Measurements from ENCODE around the gene PAAF1. TPM values are rescaled to one million over a fixed set of nuclear protein-coding genes. Genes with fewer than 3 reads are reported as not detected.

PAAF1 gene
- total and polyA plus RNA-seq, 2 of the 13 experiments (the other 11 are each of a cell fraction or from before 2014, with no cell fraction given) = 13.5 to 28.8 TPM

DNA sequence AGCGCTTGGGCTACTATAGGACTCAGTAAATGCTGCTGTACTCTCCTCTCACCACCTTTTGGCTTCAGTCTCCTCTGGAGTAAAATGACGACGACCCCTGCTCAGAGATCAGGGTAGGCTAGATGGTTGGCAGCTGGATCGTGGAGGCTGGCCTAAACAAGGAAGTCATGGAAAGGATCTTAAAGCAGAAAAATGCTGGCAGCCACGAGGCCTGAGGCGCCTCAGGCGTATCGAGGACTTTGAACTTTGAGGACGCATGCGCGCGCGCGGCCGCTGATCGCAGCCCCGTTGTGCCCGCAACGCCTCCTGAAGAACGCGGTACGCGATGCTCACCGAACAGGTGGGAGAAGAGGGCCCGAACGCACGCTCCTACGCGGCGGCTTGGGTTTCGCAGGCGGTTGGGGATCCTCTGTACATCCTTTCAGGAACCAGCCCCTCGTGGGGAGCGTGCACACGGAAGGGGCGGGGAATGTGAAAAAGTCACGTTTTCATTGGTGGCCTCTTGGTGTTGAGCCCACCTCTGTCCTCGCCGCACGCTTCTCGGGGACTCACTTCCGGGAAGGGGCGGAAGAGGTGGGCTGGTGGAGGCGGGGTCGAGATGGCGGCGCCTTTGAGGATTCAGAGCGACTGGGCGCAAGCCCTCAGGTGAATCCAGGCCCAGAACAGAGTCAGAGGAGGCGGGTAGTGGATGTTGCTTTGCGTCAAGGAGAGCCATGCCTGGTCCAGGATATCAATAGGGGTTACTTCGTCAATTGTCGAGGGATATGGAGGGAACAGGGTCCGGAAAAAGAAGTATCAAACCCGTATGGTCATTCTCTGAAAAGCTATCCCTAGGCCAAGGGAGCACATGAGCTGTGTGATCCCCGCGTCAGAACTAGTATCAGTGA lies at the start of gene PAAF1, which contains the start of gene COA4 (continued):
- TF ChIP-seq HES4 (CRISPR knock-in tag; IDR thresholded peaks at IDR 0.05; ENCODE audit: borderline replicate concordance) (no peak), ZNF326 (CRISPR knock-in tag; IDR thresholded peaks at IDR 0.05; ENCODE audit: borderline replicate concordance) (no peak), ZNF180 (CRISPR knock-in tag; IDR thresholded peaks at IDR 0.05; ENCODE audit: borderline replicate concordance, low read depth) (no peak; the same call in 1 of the 2 replicates), FOXM1 (CRISPR knock-in tag; IDR thresholded peaks at IDR 0.05) (no peak), RNF2 (conservative IDR thresholded peaks at IDR 0.05; ENCODE audit: low read depth) (peak; percentile 77; the same call in 1 of the 2 replicates), JUNB (CRISPR knock-in tag; IDR thresholded peaks at IDR 0.05; ENCODE audit: borderline replicate concordance) (no peak), RORA (CRISPR knock-in tag; IDR thresholded peaks at IDR 0.05) (no peak), ZNF430 (CRISPR knock-in tag; IDR thresholded peaks at IDR 0.05) (no peak; the same call in 1 of the 2 replicates), ERF (CRISPR knock-in tag; IDR thresholded peaks at IDR 0.05) (peak; percentile 70; the same call in 1 of the 2 replicates), BRD4 (CRISPR knock-in tag; IDR thresholded peaks at IDR 0.05) (peak; percentile 70; the same call in 1 of the 2 replicates), ZNF12 (CRISPR knock-in tag; IDR thresholded peaks at IDR 0.05) (peak; percentile 22; the same call in 1 of the 2 replicates)
- TF ChIP-seq, protein P1, sequence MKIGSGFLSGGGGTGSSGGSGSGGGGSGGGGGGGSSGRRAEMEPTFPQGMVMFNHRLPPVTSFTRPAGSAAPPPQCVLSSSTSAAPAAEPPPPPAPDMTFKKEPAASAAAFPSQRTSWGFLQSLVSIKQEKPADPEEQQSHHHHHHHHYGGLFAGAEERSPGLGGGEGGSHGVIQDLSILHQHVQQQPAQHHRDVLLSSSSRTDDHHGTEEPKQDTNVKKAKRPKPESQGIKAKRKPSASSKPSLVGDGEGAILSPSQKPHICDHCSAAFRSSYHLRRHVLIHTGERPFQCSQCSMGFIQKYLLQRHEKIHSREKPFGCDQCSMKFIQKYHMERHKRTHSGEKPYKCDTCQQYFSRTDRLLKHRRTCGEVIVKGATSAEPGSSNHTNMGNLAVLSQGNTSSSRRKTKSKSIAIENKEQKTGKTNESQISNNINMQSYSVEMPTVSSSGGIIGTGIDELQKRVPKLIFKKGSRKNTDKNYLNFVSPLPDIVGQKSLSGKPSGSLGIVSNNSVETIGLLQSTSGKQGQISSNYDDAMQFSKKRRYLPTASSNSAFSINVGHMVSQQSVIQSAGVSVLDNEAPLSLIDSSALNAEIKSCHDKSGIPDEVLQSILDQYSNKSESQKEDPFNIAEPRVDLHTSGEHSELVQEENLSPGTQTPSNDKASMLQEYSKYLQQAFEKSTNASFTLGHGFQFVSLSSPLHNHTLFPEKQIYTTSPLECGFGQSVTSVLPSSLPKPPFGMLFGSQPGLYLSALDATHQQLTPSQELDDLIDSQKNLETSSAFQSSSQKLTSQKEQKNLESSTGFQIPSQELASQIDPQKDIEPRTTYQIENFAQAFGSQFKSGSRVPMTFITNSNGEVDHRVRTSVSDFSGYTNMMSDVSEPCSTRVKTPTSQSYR (CRISPR knock-in tag; IDR thresholded peaks at IDR 0.05; ENCODE audit: borderline replicate concordance) = no peak; the same call in 1 of the 2 replicates
- TF ChIP-seq, protein P2, sequence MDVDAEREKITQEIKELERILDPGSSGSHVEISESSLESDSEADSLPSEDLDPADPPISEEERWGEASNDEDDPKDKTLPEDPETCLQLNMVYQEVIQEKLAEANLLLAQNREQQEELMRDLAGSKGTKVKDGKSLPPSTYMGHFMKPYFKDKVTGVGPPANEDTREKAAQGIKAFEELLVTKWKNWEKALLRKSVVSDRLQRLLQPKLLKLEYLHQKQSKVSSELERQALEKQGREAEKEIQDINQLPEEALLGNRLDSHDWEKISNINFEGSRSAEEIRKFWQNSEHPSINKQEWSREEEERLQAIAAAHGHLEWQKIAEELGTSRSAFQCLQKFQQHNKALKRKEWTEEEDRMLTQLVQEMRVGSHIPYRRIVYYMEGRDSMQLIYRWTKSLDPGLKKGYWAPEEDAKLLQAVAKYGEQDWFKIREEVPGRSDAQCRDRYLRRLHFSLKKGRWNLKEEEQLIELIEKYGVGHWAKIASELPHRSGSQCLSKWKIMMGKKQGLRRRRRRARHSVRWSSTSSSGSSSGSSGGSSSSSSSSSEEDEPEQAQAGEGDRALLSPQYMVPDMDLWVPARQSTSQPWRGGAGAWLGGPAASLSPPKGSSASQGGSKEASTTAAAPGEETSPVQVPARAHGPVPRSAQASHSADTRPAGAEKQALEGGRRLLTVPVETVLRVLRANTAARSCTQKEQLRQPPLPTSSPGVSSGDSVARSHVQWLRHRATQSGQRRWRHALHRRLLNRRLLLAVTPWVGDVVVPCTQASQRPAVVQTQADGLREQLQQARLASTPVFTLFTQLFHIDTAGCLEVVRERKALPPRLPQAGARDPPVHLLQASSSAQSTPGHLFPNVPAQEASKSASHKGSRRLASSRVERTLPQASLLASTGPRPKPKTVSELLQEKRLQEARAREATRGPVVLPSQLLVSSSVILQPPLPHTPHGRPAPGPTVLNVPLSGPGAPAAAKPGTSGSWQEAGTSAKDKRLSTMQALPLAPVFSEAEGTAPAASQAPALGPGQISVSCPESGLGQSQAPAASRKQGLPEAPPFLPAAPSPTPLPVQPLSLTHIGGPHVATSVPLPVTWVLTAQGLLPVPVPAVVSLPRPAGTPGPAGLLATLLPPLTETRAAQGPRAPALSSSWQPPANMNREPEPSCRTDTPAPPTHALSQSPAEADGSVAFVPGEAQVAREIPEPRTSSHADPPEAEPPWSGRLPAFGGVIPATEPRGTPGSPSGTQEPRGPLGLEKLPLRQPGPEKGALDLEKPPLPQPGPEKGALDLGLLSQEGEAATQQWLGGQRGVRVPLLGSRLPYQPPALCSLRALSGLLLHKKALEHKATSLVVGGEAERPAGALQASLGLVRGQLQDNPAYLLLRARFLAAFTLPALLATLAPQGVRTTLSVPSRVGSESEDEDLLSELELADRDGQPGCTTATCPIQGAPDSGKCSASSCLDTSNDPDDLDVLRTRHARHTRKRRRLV (CRISPR knock-in tag; IDR thresholded peaks at IDR 0.05) = peak; percentile 78; the same call in 1 of the 2 replicates
- TF ChIP-seq, protein P3, sequence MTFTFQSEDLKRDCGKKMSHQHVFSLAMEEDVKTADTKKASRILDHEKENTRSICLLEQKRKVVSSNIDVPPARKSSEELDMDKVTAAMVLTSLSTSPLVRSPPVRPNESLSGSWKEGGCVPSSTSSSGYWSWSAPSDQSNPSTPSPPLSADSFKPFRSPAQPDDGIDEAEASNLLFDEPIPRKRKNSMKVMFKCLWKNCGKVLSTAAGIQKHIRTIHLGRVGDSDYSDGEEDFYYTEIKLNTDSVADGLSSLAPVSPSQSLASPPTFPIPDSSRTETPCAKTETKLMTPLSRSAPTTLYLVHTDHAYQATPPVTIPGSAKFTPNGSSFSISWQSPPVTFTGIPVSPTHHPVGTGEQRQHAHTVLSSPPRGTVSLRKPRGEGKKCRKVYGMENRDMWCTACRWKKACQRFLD (CRISPR knock-in tag; IDR thresholded peaks at IDR 0.05; ENCODE audit: borderline replicate concordance) = peak; percentile 91; the same call in 1 of the 2 replicates
- TF ChIP-seq, protein P4, sequence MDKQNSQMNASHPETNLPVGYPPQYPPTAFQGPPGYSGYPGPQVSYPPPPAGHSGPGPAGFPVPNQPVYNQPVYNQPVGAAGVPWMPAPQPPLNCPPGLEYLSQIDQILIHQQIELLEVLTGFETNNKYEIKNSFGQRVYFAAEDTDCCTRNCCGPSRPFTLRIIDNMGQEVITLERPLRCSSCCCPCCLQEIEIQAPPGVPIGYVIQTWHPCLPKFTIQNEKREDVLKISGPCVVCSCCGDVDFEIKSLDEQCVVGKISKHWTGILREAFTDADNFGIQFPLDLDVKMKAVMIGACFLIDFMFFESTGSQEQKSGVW (CRISPR knock-in tag; IDR thresholded peaks at IDR 0.05; ENCODE audit: borderline replicate concordance) = no peak
- TF ChIP-seq, protein P5, sequence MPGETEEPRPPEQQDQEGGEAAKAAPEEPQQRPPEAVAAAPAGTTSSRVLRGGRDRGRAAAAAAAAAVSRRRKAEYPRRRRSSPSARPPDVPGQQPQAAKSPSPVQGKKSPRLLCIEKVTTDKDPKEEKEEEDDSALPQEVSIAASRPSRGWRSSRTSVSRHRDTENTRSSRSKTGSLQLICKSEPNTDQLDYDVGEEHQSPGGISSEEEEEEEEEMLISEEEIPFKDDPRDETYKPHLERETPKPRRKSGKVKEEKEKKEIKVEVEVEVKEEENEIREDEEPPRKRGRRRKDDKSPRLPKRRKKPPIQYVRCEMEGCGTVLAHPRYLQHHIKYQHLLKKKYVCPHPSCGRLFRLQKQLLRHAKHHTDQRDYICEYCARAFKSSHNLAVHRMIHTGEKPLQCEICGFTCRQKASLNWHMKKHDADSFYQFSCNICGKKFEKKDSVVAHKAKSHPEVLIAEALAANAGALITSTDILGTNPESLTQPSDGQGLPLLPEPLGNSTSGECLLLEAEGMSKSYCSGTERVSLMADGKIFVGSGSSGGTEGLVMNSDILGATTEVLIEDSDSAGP (CRISPR knock-in tag; IDR thresholded peaks at IDR 0.05; ENCODE audit: borderline replicate concordance) = peak; percentile 94
